SK-N-SH (cell line): ENCODE measurements around the gene RREB1. TPM values are rescaled to one million over a fixed set of nuclear protein-coding genes. Genes with fewer than 3 reads are reported as not detected.

Experiments used
- CTCF ChIA-PET: fragments of 300-600, 350-600 bp; formaldehyde crosslinking; extraction: SDS; loops from one replicate; lab custom pipeline; 2021; lab: Yijun Ruan, JAX
- POLR2A ChIA-PET: fragments of 350-600 bp; sonication (Branson Sonifier 250); formaldehyde crosslinking; extraction: SDS; loops from one replicate; lab custom pipeline; 2020; ENCODE audit warnings: antibody characterized with exemption, inconsistent platforms; lab: Yijun Ruan, JAX
- DNase-seq: peaks from one replicate; pipeline ENCODE4 v3.0.0; 2012
- H2AFZ ChIP-seq: fragments of 200-600 bp; sonication (generic); 2 replicates; pipeline ENCODE4 v1.8.1; 2016; ENCODE audit warnings: antibody characterized with exemption, mild to moderate bottlenecking, low read depth
- H3F3A ChIP-seq: fragments of 200-600 bp; sonication (generic); replicated peaks from 2 replicates; pipeline ENCODE3; 2016; ENCODE audit warnings: antibody characterized with exemption, mild to moderate bottlenecking; ENCODE audit not compliant: insufficient read depth
- H3K27ac ChIP-seq, 2 experiments: fragments of 200-500 bp in 1 of 2; fragments of 200-600 bp in 1 of 2; sonication (Bioruptor generic) in 1 of 2; sonication (generic), shearing (Covaris generic) in 1 of 2; 2 replicates each; pipeline versions ENCODE4 v1.5.1 to v1.6.1; 2014 to 2016; ENCODE audit warnings: low read depth in 2 of 2, inconsistent platforms in 1 of 2, low read length in 1 of 2, mild to moderate bottlenecking in 1 of 2, mixed read lengths in 1 of 2
- H3K27me3 ChIP-seq: fragments of 200-600 bp; sonication (generic), shearing (Covaris generic); 2 replicates; pipeline ENCODE4 v1.6.1; 2016; ENCODE audit warnings: mixed run types; ENCODE audit not compliant: insufficient read depth
- H3K36me3 ChIP-seq, 2 experiments: fragments of 200-500 bp in 1 of 2; fragments of 200-600 bp in 1 of 2; sonication (Bioruptor generic) in 1 of 2; sonication (generic) in 1 of 2; replicated peaks in 1 of 2; 2 replicates each; pipeline versions ENCODE3 to v1.5.1; 2014 to 2016; ENCODE audit warnings: low read length in 1 of 2, mild to moderate bottlenecking in 1 of 2; ENCODE audit not compliant: insufficient read depth in 2 of 2, control insufficient read depth in 1 of 2
- H3K4me1 ChIP-seq, 2 experiments: fragments of 200-500 bp in 1 of 2; fragments of 200-600 bp in 1 of 2; sonication (Bioruptor generic) in 1 of 2; sonication (generic), shearing (Covaris generic) in 1 of 2; 2 replicates each; pipeline versions ENCODE4 v1.5.1 to v1.6.1; 2014 to 2016; ENCODE audit warnings: low read depth in 1 of 2, low read length in 1 of 2, mixed run types in 1 of 2; ENCODE audit not compliant: insufficient read depth in 2 of 2, control insufficient read depth in 1 of 2
- H3K4me2 ChIP-seq: fragments of 200-600 bp; sonication (generic), shearing (Covaris generic); 2 replicates; pipeline ENCODE4 v1.6.1; 2017; ENCODE audit warnings: mixed run types
- H3K4me3 ChIP-seq, 2 experiments: fragments of 200-500 bp in 1 of 2; fragments of 200-600 bp in 1 of 2; sonication (Bioruptor generic) in 1 of 2; sonication (generic), shearing (Covaris generic) in 1 of 2; 2 replicates each; pipeline versions ENCODE4 v1.5.1 to v1.8.1; 2014 to 2016; ENCODE audit warnings: low read depth in 2 of 2, inconsistent platforms in 1 of 2, low read length in 1 of 2, mild to moderate bottlenecking in 1 of 2, mixed read lengths in 1 of 2, moderate library complexity in 1 of 2
- H3K79me2 ChIP-seq: fragments of 200-600 bp; sonication (generic); 2 replicates; pipeline ENCODE4 v1.8.1; 2017; ENCODE audit warnings: mild to moderate bottlenecking; ENCODE audit not compliant: insufficient read depth
- H3K9ac ChIP-seq: fragments of 200-600 bp; sonication (generic); 2 replicates; pipeline ENCODE4 v1.6.1; 2017; ENCODE audit warnings: mixed run types
- H3K9me2 ChIP-seq: fragments of 200-600 bp; sonication (generic); 2 replicates; pipeline ENCODE4 v1.6.1; 2017; ENCODE audit warnings: mixed run types
- H3K9me3 ChIP-seq: fragments of 200-600 bp; sonication (generic); 2 replicates; pipeline ENCODE4 v1.6.1; 2017; ENCODE audit warnings: mixed run types, mild to moderate bottlenecking, moderate library complexity
- H4K20me1 ChIP-seq: fragments of 200-600 bp; sonication (generic); 2 replicates; pipeline ENCODE4 v1.6.1; 2017; ENCODE audit warnings: mild to moderate bottlenecking, mixed run types; ENCODE audit not compliant: insufficient read depth
- CHD2 ChIP-seq: fragments of 150-350 bp; IDR thresholded peaks from 2 replicates; pipeline ENCODE4 v1.6.1; 2018; ENCODE audit warnings: low read length; ENCODE audit not compliant: partially characterized antibody
- EP300 ChIP-seq, 2 experiments: IDR thresholded peaks; 2 replicates each; pipeline versions ENCODE4 v1.4.0 to v1.6.1; 2012; ENCODE audit warnings: borderline replicate concordance in 1 of 2, low read depth in 1 of 2, low read length in 1 of 2
- FOXJ3 ChIP-seq: sonication (generic); formaldehyde crosslinking; IDR thresholded peaks from 2 replicates; pipeline ENCODE4 v1.5.1; 2020; ENCODE audit warnings: mild to moderate bottlenecking, missing genetic modification reagents
- NRF1 ChIP-seq: IDR thresholded peaks from 2 replicates; pipeline ENCODE4 v1.6.1; 2012; ENCODE audit warnings: low read depth, mild to moderate bottlenecking, low read length
- RCOR1 ChIP-seq: fragments of 150-350 bp; IDR thresholded peaks from 2 replicates; pipeline ENCODE4 v1.6.1; 2017; ENCODE audit warnings: antibody characterized with exemption, low read length
- RXRA ChIP-seq: IDR thresholded peaks from 2 replicates; pipeline ENCODE4 v1.4.0; 2012; ENCODE audit warnings: low read depth, mild to moderate bottlenecking, borderline replicate concordance
- SIN3A ChIP-seq: IDR thresholded peaks from 2 replicates; pipeline ENCODE4 v1.6.1; 2012; ENCODE audit warnings: low read depth, mild to moderate bottlenecking, low read length, moderate library complexity, borderline replicate concordance
- TAF1 ChIP-seq: IDR thresholded peaks from 2 replicates; pipeline ENCODE4 v1.6.1; 2012; ENCODE audit warnings: low read depth, mild to moderate bottlenecking, low read length, moderate library complexity, borderline replicate concordance
- TCF12 ChIP-seq: IDR thresholded peaks from 2 replicates; pipeline ENCODE4 v1.4.0; 2012
- TEAD4 ChIP-seq: IDR thresholded peaks from 2 replicates; pipeline ENCODE4 v1.4.0; 2012; ENCODE audit warnings: mild to moderate bottlenecking, borderline replicate concordance; ENCODE audit not compliant: insufficient read depth
- YY1 ChIP-seq: IDR thresholded peaks from 2 replicates; pipeline ENCODE4 v1.4.0; 2012; ENCODE audit warnings: low read depth, mild to moderate bottlenecking
- WGBS: methylation state at CpG from one replicate; pipeline ENCODE4 v1.1.6; 2017; ENCODE audit warnings: low lambda C conversion rate; 5-methylcytosine and 5-hydroxymethylcytosine counted together
- polyA plus RNA-seq, 3 experiments: library from polyadenylated mRNA; depleted of rRNA; stranded (reverse); fragments of >200 nt; gene quantifications; 2 replicates each; pipeline ENCODE4 v1.2.3, GENCODE V29; 2012
- TF ChIP-seq, protein P1 (sequence below): IDR thresholded peaks from 2 replicates; pipeline ENCODE4 v1.6.1; 2012; ENCODE audit warnings: mild to moderate bottlenecking, low read depth, low read length, moderate library complexity
- TF ChIP-seq, protein P2 (sequence below): IDR thresholded peaks from 2 replicates; pipeline ENCODE4 v1.4.0; 2012; ENCODE audit warnings: low read depth

The RREB1 gene
- polyA plus RNA-seq, 1 of the 3 experiments (the other 2 are of a cell fraction) = 2.0 TPM

DNA sequence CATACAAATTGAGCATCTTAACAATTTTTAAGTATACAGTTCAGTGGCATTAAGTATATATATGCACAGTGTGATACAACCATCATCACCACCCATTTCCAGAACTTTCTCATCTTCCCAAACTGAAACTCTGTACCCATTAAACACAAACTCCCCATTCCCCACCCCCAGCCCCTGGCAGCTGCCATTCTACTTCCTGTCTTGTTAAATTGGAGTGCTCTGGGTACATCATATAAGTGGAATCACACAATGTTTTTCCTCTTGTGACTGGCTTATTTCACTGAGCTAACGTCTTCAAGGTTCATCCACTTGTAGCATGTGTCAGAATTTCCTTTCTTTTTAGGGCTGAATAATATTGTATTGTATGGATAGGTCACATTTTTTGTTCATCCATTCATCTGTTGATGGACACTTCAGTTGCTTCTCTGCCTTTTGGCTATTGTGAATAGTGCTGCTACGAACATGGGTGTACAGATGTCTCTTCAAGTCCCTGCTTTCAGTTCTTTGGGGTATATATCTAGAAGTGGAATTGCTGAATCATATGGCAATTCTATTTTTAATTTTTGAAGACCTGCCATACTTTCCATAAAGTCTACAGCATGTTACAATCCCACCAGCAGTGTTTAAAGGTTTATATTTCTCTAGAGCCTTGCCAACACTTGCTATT is 19.6 kb upstream of the RREB1 start:
- Histone ChIP-seq H3F3A (no peaks in the 10 kb centered on the region), H3K9ac (no peak overlapping the region), H3K4me2 (no peak overlapping the region), H4K20me1 (no peaks in the 10 kb centered on the region), H3K9me3 (no peaks in the 10 kb centered on the region), H3K4me3 (no peak overlapping the region), H3K4me1 (peaks cover 0 to 4% of the 10 kb centered on the region in 2 experiments; a peak in 2 of 4 replicates), H3K27me3 (no peaks in the 10 kb centered on the region), H3K36me3 (no peaks in the 10 kb centered on the region), H2AFZ (no peak overlapping the region), H3K27ac (no peak overlapping the region), H3K79me2 (no peaks in the 10 kb centered on the region), H3K9me2 (no peaks in the 10 kb centered on the region)
- ChIA-PET CTCF (no interaction called here), POLR2A (no interaction called here)
- DNase-seq = no peak
- 37% methylated on average over 2 of the region's 2 CpGs for WGBS
- TF ChIP-seq TAF1 = no peak
- TF ChIP-seq SIN3A = no peak
- TF ChIP-seq TEAD4 = no peak
- TF ChIP-seq, protein P1, sequence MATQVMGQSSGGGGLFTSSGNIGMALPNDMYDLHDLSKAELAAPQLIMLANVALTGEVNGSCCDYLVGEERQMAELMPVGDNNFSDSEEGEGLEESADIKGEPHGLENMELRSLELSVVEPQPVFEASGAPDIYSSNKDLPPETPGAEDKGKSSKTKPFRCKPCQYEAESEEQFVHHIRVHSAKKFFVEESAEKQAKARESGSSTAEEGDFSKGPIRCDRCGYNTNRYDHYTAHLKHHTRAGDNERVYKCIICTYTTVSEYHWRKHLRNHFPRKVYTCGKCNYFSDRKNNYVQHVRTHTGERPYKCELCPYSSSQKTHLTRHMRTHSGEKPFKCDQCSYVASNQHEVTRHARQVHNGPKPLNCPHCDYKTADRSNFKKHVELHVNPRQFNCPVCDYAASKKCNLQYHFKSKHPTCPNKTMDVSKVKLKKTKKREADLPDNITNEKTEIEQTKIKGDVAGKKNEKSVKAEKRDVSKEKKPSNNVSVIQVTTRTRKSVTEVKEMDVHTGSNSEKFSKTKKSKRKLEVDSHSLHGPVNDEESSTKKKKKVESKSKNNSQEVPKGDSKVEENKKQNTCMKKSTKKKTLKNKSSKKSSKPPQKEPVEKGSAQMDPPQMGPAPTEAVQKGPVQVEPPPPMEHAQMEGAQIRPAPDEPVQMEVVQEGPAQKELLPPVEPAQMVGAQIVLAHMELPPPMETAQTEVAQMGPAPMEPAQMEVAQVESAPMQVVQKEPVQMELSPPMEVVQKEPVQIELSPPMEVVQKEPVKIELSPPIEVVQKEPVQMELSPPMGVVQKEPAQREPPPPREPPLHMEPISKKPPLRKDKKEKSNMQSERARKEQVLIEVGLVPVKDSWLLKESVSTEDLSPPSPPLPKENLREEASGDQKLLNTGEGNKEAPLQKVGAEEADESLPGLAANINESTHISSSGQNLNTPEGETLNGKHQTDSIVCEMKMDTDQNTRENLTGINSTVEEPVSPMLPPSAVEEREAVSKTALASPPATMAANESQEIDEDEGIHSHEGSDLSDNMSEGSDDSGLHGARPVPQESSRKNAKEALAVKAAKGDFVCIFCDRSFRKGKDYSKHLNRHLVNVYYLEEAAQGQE = no peak
- TF ChIP-seq RCOR1 = no peak
- no peak for TF ChIP-seq FOXJ3 (CRISPR knock-in tag)
- TF ChIP-seq YY1 = no peak
- TF ChIP-seq, protein P2, sequence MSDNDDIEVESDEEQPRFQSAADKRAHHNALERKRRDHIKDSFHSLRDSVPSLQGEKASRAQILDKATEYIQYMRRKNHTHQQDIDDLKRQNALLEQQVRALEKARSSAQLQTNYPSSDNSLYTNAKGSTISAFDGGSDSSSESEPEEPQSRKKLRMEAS = no peak

DNA sequence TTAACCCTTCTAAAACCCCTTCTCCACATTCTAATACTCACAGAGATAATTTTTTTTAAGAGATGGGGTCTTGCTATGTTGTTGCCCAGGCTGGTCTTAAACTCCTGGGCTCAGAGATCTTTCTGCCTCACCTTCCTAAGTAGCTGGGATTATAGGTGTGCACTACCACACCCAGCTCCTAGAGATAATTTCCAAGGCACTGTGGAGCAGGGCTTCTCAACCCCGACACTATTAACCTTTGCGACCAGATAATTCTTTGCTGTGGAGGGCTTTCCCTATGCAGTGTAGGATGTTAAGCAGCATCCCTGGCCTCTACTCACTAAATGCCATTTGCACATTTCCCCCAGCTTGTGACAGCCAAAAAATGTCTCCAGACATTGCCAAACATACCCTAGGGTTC is 8.8 kb upstream of the RREB1 start:
- H3K27ac ChIP-seq = no peak overlapping the region
- POLR2A ChIA-PET = no interaction called here
- WGBS = 74% methylated on average over 2 of the region's 2 CpGs
- no peaks in the 10 kb centered on the region for H3K9me3 ChIP-seq
- TF ChIP-seq CHD2 (no peak), TEAD4 (no peak), EP300 (IDR thresholded peaks at IDR 0.05; ENCODE audit: borderline replicate concordance in 1 of 2, low read depth in 1 of 2, low read length in 1 of 2) (no peak), TCF12 (no peak), NRF1 (no peak), RXRA (no peak), TAF1 (no peak), FOXJ3 (CRISPR knock-in tag) (no peak)
- TF ChIP-seq, protein P2 = no peak
- no peak overlapping the region for H3K4me2 ChIP-seq
- no peaks in the 10 kb centered on the region for H3K27me3 ChIP-seq
- no peaks in the 10 kb centered on the region for H3K36me3 ChIP-seq
- no peaks in the 10 kb centered on the region for H3F3A ChIP-seq
- H3K9ac ChIP-seq = no peak overlapping the region
- H3K4me1 ChIP-seq = no peaks in the 10 kb centered on the region
- H4K20me1 ChIP-seq = no peaks in the 10 kb centered on the region
- H3K79me2 ChIP-seq = no peaks in the 10 kb centered on the region
- no peaks in the 10 kb centered on the region for H3K9me2 ChIP-seq
- CTCF ChIA-PET = no interaction called here
- no peak overlapping the region for H2AFZ ChIP-seq
- DNase-seq = no peak
- H3K4me3 ChIP-seq = no peak overlapping the region
